GM23248 (cell line): ENCODE data around the gene SMIM36. TPM values are rescaled to one million over a fixed set of nuclear protein-coding genes. Genes with fewer than 3 reads are reported as not detected.

Source experiments
- DNase-seq: peaks from one replicate; pipeline ENCODE4 v3.0.0-alpha.2; 2015
- H2AFZ ChIP-seq: fragments of 200-600 bp; sonication (generic); 2 replicates; pipeline ENCODE4 v1.6.1; 2016; ENCODE audit warnings: antibody characterized with exemption
- H3F3A ChIP-seq: fragments of 200-600 bp; sonication (generic); 2 replicates; pipeline ENCODE4 v1.6.1; 2016; ENCODE audit warnings: mild to moderate bottlenecking, antibody characterized with exemption, mixed run types; ENCODE audit not compliant: insufficient read depth
- H3K27ac ChIP-seq: fragments of 200-600 bp; sonication (generic); 2 replicates; pipeline ENCODE4 v1.5.1; 2016; ENCODE audit warnings: mild to moderate bottlenecking
- H3K27me3 ChIP-seq: fragments of 200-600 bp; sonication (generic); replicated peaks from 2 replicates; pipeline ENCODE4 v1.6.1; 2016; ENCODE audit warnings: mild to moderate bottlenecking; ENCODE audit not compliant: insufficient read depth
- H3K36me3 ChIP-seq: fragments of 200-600 bp; sonication (generic); 2 replicates; pipeline ENCODE4 v1.6.1; 2016; ENCODE audit warnings: low read depth, mild to moderate bottlenecking
- H3K4me1 ChIP-seq: fragments of 200-600 bp; sonication (generic); 2 replicates; pipeline ENCODE4 v1.6.1; 2016; ENCODE audit warnings: mild to moderate bottlenecking; ENCODE audit not compliant: insufficient read depth
- H3K4me2 ChIP-seq: fragments of 200-600 bp; sonication (generic); one replicate; pipeline ENCODE4 v1.6.1; 2016; ENCODE audit warnings: mild to moderate bottlenecking; ENCODE audit not compliant: unreplicated experiment
- H3K4me3 ChIP-seq: fragments of 200-600 bp; sonication (generic); 2 replicates; pipeline ENCODE4 v1.5.1; 2016; ENCODE audit warnings: mild to moderate bottlenecking
- H3K79me2 ChIP-seq: fragments of 200-600 bp; sonication (generic); 2 replicates; pipeline ENCODE4 v1.6.1; 2016; ENCODE audit warnings: mild to moderate bottlenecking; ENCODE audit not compliant: insufficient read depth
- H3K9ac ChIP-seq: fragments of 200-600 bp; sonication (generic); 2 replicates; pipeline ENCODE4 v1.6.1; 2016; ENCODE audit warnings: mild to moderate bottlenecking
- H3K9me2 ChIP-seq: fragments of 200-600 bp; sonication (generic); 2 replicates; pipeline ENCODE4 v1.6.1; 2016; ENCODE audit warnings: mixed run types, mild to moderate bottlenecking, moderate library complexity; ENCODE audit not compliant: insufficient read depth
- H3K9me3 ChIP-seq: fragments of 200-600 bp; sonication (generic); one replicate; pipeline ENCODE4 v1.6.1; 2017; ENCODE audit warnings: low read depth
- H4K20me1 ChIP-seq: fragments of 200-600 bp; sonication (generic); 2 replicates; pipeline ENCODE4 v1.6.0; 2016; ENCODE audit not compliant: insufficient read depth
- EZH2 ChIP-seq: fragments of 200-600 bp; sonication (generic); IDR thresholded peaks from 2 replicates; pipeline ENCODE4 v1.6.1; 2018; ENCODE audit warnings: antibody characterized with exemption, mild to moderate bottlenecking; ENCODE audit not compliant: insufficient read depth, poor library complexity, severe bottlenecking
- EZH2phosphoT487 ChIP-seq: fragments of 200-600 bp; sonication (generic); IDR thresholded peaks from 2 replicates; pipeline ENCODE4 v1.6.1; 2018; ENCODE audit warnings: antibody characterized with exemption, moderate library complexity, mild to moderate bottlenecking, low read depth; ENCODE audit not compliant: insufficient read depth
- WGBS, 2 experiments: methylation state at CpG; one replicate each; pipeline ENCODE4 v1.1.6; 2015 to 2017; ENCODE audit warnings: low lambda C conversion rate in 2 of 2, low coverage in 1 of 2; ENCODE audit errors: missing lambda C conversion rate in 2 of 2; 5-methylcytosine and 5-hydroxymethylcytosine counted together
- in situ Hi-C: fragments of 300-500 bp; cut with MboI; formaldehyde crosslinking; loops from 2 replicates; pipeline ENCODE4 v1.15.0; 2020
- polyA plus RNA-seq: library from polyadenylated mRNA; unstranded; fragments of >200 nt; fragmentation: Nextera tagmentation; extraction: Ambion mirVana; gene quantifications from 2 replicates; pipeline ENCODE4 v1.2.1, GENCODE V29; 2016
- total RNA-seq: library from RNA; depleted of rRNA; stranded (reverse); fragments of >200 nt; shearing (Covaris generic); gene quantifications from 2 replicates; pipeline ENCODE4 v1.2.3, GENCODE V29; 2014

SMIM36 gene
- total and polyA plus RNA-seq, 2 experiments from 2014 or later: not detected

GRCh38 chr17:55417411-55418268 is 93.6 kb downstream of the SMIM36 start:
- Histone ChIP-seq H3K9me3 (no peaks in the 10 kb centered on the region), H4K20me1 (no peaks in the 10 kb centered on the region), H3K9ac (no peak overlapping the region), H3K36me3 (no peaks in the 10 kb centered on the region), H3K9me2 (no peaks in the 10 kb centered on the region), H3K4me2 (no peak overlapping the region), H3F3A (no peaks in the 10 kb centered on the region), H3K4me3 (no peak overlapping the region), H2AFZ (no peak overlapping the region), H3K27me3 (no peaks in the 10 kb centered on the region), H3K27ac (no peak overlapping the region), H3K4me1 (no peaks in the 10 kb centered on the region), H3K79me2 (peaks cover 5% of the 10 kb centered on the region; the same call in 1 of the 2 replicates)
- no peak for DNase-seq
- in situ Hi-C loops: no loop called here
- 98 to 100% methylated on average over 4 of the region's 4 CpGs for WGBS, 2 experiments
- TF ChIP-seq EZH2phosphoT487 (no peak), EZH2 (no peak)

- H3K9me3 ChIP-seq: no peaks in the 10 kb centered on the region
- H3K4me1 ChIP-seq: no peaks in the 10 kb centered on the region
- no peak overlapping the region for H3K4me2 ChIP-seq
- no peaks in the 10 kb centered on the region for H3K36me3 ChIP-seq
- no peak overlapping the region for H2AFZ ChIP-seq
- H4K20me1 ChIP-seq: no peaks in the 10 kb centered on the region
- H3K27me3 ChIP-seq: no peaks in the 10 kb centered on the region
- H3F3A ChIP-seq: no peaks in the 10 kb centered on the region
- H3K79me2 ChIP-seq: peaks cover 5% of the 10 kb centered on the region; the same call in 1 of the 2 replicates
- DNase-seq: peak; percentile 50
- H3K4me3 ChIP-seq: no peak overlapping the region
- in situ Hi-C loops: no loop called here
- no peak for TF ChIP-seq EZH2phosphoT487
- no peak for TF ChIP-seq EZH2
- no peak overlapping the region for H3K9ac ChIP-seq
- H3K9me2 ChIP-seq: no peaks in the 10 kb centered on the region
- 69 to 73% methylated on average over 4 of the region's 4 CpGs for WGBS, 2 experiments
- no peak overlapping the region for H3K27ac ChIP-seq
These were observed 94.7 kb downstream of the SMIM36 start for GRCh38 chr17:55416470-55417052.

- Histone ChIP-seq H3K36me3 (no peaks in the 10 kb centered on the region), H3K9me3 (no peaks in the 10 kb centered on the region), H4K20me1 (no peaks in the 10 kb centered on the region), H2AFZ (no peak overlapping the region), H3K4me3 (no peak overlapping the region), H3K79me2 (peaks cover 5% of the 10 kb centered on the region; the same call in 1 of the 2 replicates), H3K27me3 (no peaks in the 10 kb centered on the region), H3K27ac (no peak overlapping the region), H3K4me2 (no peak overlapping the region), H3K4me1 (no peaks in the 10 kb centered on the region), H3F3A (no peaks in the 10 kb centered on the region), H3K9me2 (no peaks in the 10 kb centered on the region), H3K9ac (no peak overlapping the region)
- DNase-seq: no peak
- no peak for TF ChIP-seq EZH2phosphoT487
- TF ChIP-seq EZH2: no peak
- in situ Hi-C loops: no loop called here
These were observed 95.3 kb downstream of the SMIM36 start for GRCh38 chr17:55416000-55416399.

- Histone ChIP-seq H4K20me1 (no peaks in the 10 kb centered on the region), H2AFZ (no peak overlapping the region), H3K79me2 (peaks cover 5% of the 10 kb centered on the region; the same call in 1 of the 2 replicates), H3K9me2 (no peaks in the 10 kb centered on the region), H3K9me3 (no peaks in the 10 kb centered on the region), H3F3A (no peaks in the 10 kb centered on the region), H3K4me1 (no peaks in the 10 kb centered on the region), H3K36me3 (peaks cover 8% of the 10 kb centered on the region; the same call in 1 of the 2 replicates), H3K27me3 (no peaks in the 10 kb centered on the region), H3K27ac (no peak overlapping the region), H3K4me2 (no peak overlapping the region), H3K4me3 (no peak overlapping the region), H3K9ac (no peak overlapping the region)
- in situ Hi-C loops: no loop called here
- 96 to 100% methylated on average over 4 of the region's 4 CpGs for WGBS, 2 experiments
- no peak for TF ChIP-seq EZH2
- TF ChIP-seq EZH2phosphoT487: no peak
- no peak for DNase-seq
These were observed 96.3 kb downstream of the SMIM36 start for GRCh38 chr17:55414983-55415382.
